ENCODE data around the gene MZT2B. TPM values are rescaled to one million over a fixed set of nuclear protein-coding genes. Genes with fewer than 3 reads are reported as not detected.
"Not testable (repeated sequence)": the region's sequence is repeated elsewhere in the genome, so short reads cannot be mapped to it uniquely, and the experiment has no call there.

MZT2B gene
- total and polyA plus RNA-seq, 9 of the 15 experiments (the other 6 are each of a cell fraction or from before 2014, with no cell fraction given) = 5.1 to 435 (median 102) TPM

DNA sequence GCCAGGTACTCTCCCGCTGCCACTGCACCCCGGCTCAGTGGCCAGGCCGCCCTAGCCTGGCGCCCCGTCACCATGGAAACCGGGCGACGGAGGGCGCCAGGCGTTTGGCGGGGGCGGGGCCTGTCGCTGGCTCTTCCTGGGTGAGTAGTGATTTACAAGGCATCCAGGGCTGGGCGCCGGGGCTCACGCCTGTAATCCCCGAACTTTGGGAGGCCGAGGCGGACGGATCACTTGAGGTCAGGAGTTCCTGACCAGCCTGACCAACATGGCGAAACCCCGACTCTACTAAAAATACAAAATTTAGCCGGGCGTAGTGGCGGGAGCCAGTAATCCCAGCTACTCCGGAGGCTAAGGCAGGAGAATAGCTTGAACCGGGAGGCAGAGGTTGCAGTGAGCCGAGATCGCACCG is 37.1 kb upstream of the MZT2B start, which contains the start of gene CCDC74B:
Gene CCDC74B, minus strand, starts transcription at position 107 of the 409 bp plus-strand sequence. CDS start 116 bp downstream, outside the sequence.
- H4K20me1 ChIP-seq (replicated peaks; ENCODE audit: control insufficient read depth, insufficient read depth, low read length); H3K79me2 ChIP-seq (ENCODE audit: control insufficient read depth, insufficient read depth, low read length); H3K9me1 ChIP-seq (ENCODE audit: control insufficient read depth, insufficient read depth, low read length); CTCF ChIA-PET (ENCODE audit: low intra/inter-chr PET ratio); H3K4me2 ChIP-seq (ENCODE audit: insufficient read depth, low read length); POLR2A ChIA-PET; intact Hi-C loops (cut with micrococcal nuclease); FAIRE-seq; H3K36me3 ChIP-seq (ENCODE audit: control insufficient read depth, insufficient read depth, low read length); H3K9me3 ChIP-seq (replicated peaks; ENCODE audit: control insufficient read depth, insufficient read depth, low read depth, low read length); H3K27me3 ChIP-seq (ENCODE audit: control insufficient read depth in 2 of 2, insufficient read depth in 2 of 2, low read length in 2 of 2); H3K27ac ChIP-seq (ENCODE audit: extremely low read depth, low read depth, low read length); H2AFZ ChIP-seq (ENCODE audit: low read depth, low read length); BruUV-seq (replicated peaks); TF ChIP-seq PBX2 (CRISPR knock-in tag; IDR thresholded peaks at IDR 0.05; ENCODE audit: low read depth): not testable (repeated sequence)
- DNase-seq (ENCODE audit: extremely low read depth in 1 of 4, low spot score in 3 of 4) = peak in 1 of 4 experiments; percentile 60
- in situ Hi-C loops (cut with MboI) = loop anchor here (5.0 kb wide), 1 partner anchor 1377 kb away; no protein-coding TSS in a partner anchor
- TF ChIP-seq CXXC5 (CRISPR knock-in tag; IDR thresholded peaks at IDR 0.05) (0 out of 2 replicates have a peak, but pooled peaks have one; percentile 16), SMAD4 (CRISPR knock-in tag; conservative IDR thresholded peaks at IDR 0.05) (0 out of 2 replicates have a peak, but pooled peaks have one; percentile 20), POLR2G (IDR thresholded peaks at IDR 0.05; ENCODE audit: low read depth, low read length) (peak; percentile 59), RFX1 (IDR thresholded peaks at IDR 0.05) (peak; percentile 91), EGR1 (conservative IDR thresholded peaks at IDR 0.05) (peak; percentile 60), PBX2 (tag; conservative IDR thresholded peaks at IDR 0.05; ENCODE audit: low read depth) (peak; percentile 54), NRF1 (conservative IDR thresholded peaks at IDR 0.05 in 1 of 2, IDR thresholded peaks at IDR 0.05 in 1 of 2) (peak in 1 of 2 experiments; percentile 18; a peak in 2 of 4 replicates), MEIS2 (IDR thresholded peaks at IDR 0.05; ENCODE audit: partially characterized antibody) (peak; percentile 87)
- TF ChIP-seq, protein P1, sequence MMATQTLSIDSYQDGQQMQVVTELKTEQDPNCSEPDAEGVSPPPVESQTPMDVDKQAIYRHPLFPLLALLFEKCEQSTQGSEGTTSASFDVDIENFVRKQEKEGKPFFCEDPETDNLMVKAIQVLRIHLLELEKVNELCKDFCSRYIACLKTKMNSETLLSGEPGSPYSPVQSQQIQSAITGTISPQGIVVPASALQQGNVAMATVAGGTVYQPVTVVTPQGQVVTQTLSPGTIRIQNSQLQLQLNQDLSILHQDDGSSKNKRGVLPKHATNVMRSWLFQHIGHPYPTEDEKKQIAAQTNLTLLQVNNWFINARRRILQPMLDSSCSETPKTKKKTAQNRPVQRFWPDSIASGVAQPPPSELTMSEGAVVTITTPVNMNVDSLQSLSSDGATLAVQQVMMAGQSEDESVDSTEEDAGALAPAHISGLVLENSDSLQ (IDR thresholded peaks at IDR 0.05) = peak; percentile 90
- Histone ChIP-seq H3K4me3 (peak within 1 kb of the TSS; percentile 18; the same call in 1 of the 2 replicates), H3K4me1 (replicated peaks in 1 of 2; ENCODE audit: control insufficient read depth in 2 of 2, insufficient read depth in 2 of 2, low read length in 2 of 2) (peaks cover 0 to 11% of the 10 kb centered on the region in 2 experiments; a peak in 2 of 5 replicates), H3K9ac (ENCODE audit: insufficient read depth in 1 of 2, low read depth in 2 of 2, low read length in 2 of 2) (peak within 1 kb of the TSS in 1 of 2 experiments; percentile 45; a peak in 1 of 4 replicates)
- peak; percentile 79 for ATAC-seq
- 22% methylated on average over 16 of the region's 30 CpGs for WGBS (ENCODE audit: insufficient coverage, low coverage, missing lambda C conversion rate)

- Histone ChIP-seq H3K36me3 (ENCODE audit: control insufficient read depth, insufficient read depth, low read length) (peaks cover 13% of the 10 kb centered on the region; the same call in 1 of the 3 replicates), H3K4me1 (replicated peaks in 1 of 2; ENCODE audit: control insufficient read depth in 2 of 2, insufficient read depth in 2 of 2, low read length in 2 of 2) (peaks cover 0 to 11% of the 10 kb centered on the region in 2 experiments; a peak in 2 of 5 replicates)
- H4K20me1 ChIP-seq (replicated peaks; ENCODE audit: control insufficient read depth, insufficient read depth, low read length); ATAC-seq; DNase-seq (ENCODE audit: extremely low read depth in 1 of 4, low spot score in 3 of 4); CTCF ChIA-PET (ENCODE audit: low intra/inter-chr PET ratio); H3K4me2 ChIP-seq (ENCODE audit: insufficient read depth, low read length); H3K4me3 ChIP-seq; H3K27ac ChIP-seq (ENCODE audit: extremely low read depth, low read depth, low read length); intact Hi-C loops (cut with micrococcal nuclease); H2AFZ ChIP-seq (ENCODE audit: low read depth, low read length); H3K9me1 ChIP-seq (ENCODE audit: control insufficient read depth, insufficient read depth, low read length); BruUV-seq (replicated peaks); H3K79me2 ChIP-seq (ENCODE audit: control insufficient read depth, insufficient read depth, low read length); H3K9me3 ChIP-seq (replicated peaks; ENCODE audit: control insufficient read depth, insufficient read depth, low read depth, low read length); H3K9ac ChIP-seq (ENCODE audit: insufficient read depth in 1 of 2, low read depth in 2 of 2, low read length in 2 of 2); H3K27me3 ChIP-seq (ENCODE audit: control insufficient read depth in 2 of 2, insufficient read depth in 2 of 2, low read length in 2 of 2): not testable (repeated sequence)
- peak; percentile 78 for FAIRE-seq
- in situ Hi-C loops (cut with MboI) = loop anchor here (5.0 kb wide), 1 partner anchor 1374 kb away; no protein-coding TSS in a partner anchor
- 22% methylated on average over 6 of the region's 6 CpGs for WGBS (ENCODE audit: insufficient coverage, low coverage, missing lambda C conversion rate)
- POLR2A ChIA-PET = interaction anchor here (0.6 to 1.1 kb wide), 2 partner anchors 184 to 195 kb away, joined by 3 to 4 read pairs; no protein-coding TSS in a partner anchor
Measured at GRCh38 chr2:130148515-130148914, 33.5 kb upstream of the MZT2B start.

Measured in K562 (cell line).